SH-SY5Y (cell line): Measurements from ENCODE around the gene MPHOSPH8.

ENCODE experiments used
- GATA2 ChIP-seq: IDR thresholded peaks from 2 replicates; pipeline ENCODE4 v1.6.1; 2011; ENCODE audit warnings: mild to moderate bottlenecking, low read depth, low read length
- GATA3 ChIP-seq: IDR thresholded peaks from 2 replicates; pipeline ENCODE4 v1.6.1; 2011; ENCODE audit warnings: low read depth, mild to moderate bottlenecking, low read length, moderate library complexity

The MPHOSPH8 gene, protein sequence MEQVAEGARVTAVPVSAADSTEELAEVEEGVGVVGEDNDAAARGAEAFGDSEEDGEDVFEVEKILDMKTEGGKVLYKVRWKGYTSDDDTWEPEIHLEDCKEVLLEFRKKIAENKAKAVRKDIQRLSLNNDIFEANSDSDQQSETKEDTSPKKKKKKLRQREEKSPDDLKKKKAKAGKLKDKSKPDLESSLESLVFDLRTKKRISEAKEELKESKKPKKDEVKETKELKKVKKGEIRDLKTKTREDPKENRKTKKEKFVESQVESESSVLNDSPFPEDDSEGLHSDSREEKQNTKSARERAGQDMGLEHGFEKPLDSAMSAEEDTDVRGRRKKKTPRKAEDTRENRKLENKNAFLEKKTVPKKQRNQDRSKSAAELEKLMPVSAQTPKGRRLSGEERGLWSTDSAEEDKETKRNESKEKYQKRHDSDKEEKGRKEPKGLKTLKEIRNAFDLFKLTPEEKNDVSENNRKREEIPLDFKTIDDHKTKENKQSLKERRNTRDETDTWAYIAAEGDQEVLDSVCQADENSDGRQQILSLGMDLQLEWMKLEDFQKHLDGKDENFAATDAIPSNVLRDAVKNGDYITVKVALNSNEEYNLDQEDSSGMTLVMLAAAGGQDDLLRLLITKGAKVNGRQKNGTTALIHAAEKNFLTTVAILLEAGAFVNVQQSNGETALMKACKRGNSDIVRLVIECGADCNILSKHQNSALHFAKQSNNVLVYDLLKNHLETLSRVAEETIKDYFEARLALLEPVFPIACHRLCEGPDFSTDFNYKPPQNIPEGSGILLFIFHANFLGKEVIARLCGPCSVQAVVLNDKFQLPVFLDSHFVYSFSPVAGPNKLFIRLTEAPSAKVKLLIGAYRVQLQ

DNA sequence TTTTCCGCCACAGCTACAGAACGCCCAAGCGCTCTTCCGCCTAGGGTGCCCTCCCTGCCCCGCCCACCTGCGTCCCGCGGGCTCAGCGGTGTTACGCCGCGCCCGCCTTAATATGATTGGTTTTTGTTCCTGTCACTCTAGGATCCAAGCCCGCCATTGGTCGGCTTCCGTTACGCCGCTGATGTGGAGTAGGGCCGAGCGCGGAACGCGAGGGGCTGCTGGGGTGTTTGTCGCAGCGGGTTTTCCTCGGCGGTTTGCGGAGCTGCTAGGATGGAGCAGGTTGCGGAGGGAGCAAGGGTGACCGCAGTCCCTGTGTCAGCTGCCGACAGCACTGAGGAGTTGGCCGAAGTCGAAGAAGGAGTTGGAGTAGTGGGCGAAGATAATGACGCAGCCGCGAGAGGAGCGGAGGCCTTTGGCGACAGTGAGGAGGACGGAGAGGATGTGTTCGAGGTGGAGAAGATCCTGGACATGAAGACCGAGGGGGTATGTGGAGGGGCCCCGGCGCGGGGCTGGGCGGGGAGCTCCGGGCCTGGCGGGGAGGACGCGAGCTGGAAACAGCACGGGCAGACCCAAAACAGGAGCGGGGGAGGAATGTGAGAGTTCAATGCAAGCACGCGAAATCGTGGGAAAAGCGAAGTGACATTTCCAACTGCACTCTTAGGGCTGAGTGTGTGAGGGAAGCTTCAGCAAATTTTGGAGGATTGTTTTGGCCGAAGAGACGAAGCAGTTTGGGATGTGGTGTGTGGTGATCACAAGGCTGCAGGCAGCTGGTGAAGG is at the start of gene MPHOSPH8:
TSS of gene MPHOSPH8 (plus strand) at position 181 of the 777 bp plus-strand sequence. CDS start at position 271, 90 bp downstream.
- TF ChIP-seq GATA2: no peak
- no peak for TF ChIP-seq GATA3

GRCh38 chr13:19586904-19587634 is 46.4 kb upstream of the MPHOSPH8 start:
- no peak for TF ChIP-seq GATA3
- no peak for TF ChIP-seq GATA2

DNA sequence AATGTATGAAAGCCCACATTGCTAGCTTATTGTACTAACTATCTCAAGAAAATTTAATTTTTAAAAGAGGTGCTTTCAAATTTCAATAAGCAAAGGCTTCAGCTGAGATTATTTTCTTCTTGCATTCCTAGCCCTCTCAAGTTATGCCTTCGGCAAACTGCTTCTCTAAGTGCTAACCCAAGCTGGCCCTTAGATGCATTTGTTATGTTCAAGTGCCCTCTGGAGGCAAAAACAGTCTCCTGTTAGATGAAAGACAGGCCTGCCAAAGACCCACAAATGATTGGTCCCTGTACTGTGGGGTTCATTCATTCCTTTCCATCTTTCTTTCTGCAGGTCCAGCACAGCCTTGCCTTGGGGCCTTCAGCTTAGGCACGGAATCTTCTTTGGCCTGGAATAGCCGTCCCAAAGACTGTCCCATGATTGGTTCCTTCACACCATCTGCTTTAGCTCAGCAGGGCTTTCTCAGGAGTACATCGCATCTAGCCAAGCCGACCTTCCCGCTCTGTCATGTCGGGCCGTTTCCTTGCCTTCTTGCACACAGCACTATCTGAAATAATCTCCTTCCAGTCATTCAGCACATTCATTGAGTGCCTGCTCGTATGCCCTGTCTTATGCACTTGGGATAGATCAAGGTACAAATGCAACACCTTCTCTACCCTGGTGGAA is 45.7 kb upstream of the MPHOSPH8 start:
- TF ChIP-seq GATA2 (no peak), GATA3 (no peak)

DNA sequence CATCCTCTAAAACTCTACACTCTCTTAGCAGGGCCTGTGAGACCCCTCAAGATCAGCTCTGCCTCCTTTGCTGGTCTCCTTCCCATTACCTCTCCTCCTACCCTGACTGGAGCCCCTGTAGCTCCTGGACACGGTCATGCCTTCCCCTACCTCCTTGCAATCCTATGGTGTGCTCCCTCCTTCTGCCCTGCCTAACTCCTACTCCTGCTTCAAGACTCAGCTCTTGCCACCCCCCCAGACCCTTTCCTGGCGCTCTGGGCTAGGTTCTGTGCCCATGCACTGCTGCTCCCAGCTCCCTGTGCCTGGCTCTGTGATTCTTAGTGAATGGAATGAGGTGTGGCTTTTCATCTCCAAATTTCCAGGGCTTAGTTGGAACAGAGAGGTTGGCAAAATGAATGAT is 44.1 kb upstream of the MPHOSPH8 start:
- TF ChIP-seq GATA2 (no peak), GATA3 (no peak)

- TF ChIP-seq GATA3: no peak
These were observed 43.0 kb upstream of the MPHOSPH8 start for GRCh38 chr13:19590423-19590822.

DNA sequence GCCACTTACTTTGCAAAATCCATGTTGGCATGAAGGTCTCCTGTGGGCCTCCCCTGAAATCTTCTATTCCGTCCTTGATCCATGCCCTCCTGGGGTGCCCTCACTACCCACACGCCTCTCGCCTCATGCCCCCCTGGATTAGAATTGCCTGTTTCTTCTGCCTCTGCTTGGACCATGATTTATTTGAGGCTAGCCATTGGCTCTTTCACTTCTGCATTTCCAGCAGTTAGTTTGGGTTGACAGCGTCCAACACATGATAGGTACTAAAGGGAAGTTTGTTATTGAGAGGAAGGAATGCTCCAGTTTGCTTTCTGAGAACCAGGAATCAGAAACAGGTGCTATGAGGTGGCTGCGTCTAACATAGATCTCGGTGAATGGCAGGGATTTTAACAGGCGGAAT is 41.6 kb upstream of the MPHOSPH8 start:
- TF ChIP-seq GATA3 (no peak), GATA2 (no peak)

DNA sequence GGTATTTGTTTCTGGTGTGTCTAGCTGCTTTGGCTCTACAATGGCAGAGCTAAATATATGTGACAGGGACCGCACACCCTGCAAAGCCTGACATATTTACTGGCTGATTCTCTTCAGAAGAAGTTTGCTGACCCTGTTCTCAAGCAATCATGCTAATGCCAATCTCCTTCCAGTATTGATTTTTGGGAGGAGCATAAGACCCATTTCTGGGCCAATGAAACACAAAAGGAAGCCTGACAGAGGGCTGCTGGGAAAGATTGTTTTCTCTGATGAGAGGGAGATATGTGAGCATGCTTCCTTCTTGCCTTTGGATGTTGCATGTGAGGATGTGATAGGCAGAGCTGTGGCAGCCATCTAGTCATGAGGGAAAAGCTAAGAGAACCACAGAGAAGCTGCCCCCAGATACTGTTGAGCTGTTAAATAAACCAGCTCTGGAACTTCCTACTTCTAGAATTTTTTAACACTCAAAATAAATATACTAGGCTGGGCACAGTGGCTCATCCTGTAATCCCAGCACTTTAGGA is 40.7 kb upstream of the MPHOSPH8 start:
- TF ChIP-seq GATA2: no peak

- TF ChIP-seq GATA2 (no peak), GATA3 (no peak)
These were observed 37.4 kb upstream of the MPHOSPH8 start for GRCh38 chr13:19596086-19596485.

- TF ChIP-seq GATA2 (no peak), GATA3 (no peak)
These were observed 36.5 kb upstream of the MPHOSPH8 start for GRCh38 chr13:19596960-19597361.

GRCh38 chr13:19597523-19597922 is 35.9 kb upstream of the MPHOSPH8 start:
- TF ChIP-seq GATA2 (no peak), GATA3 (no peak)

DNA sequence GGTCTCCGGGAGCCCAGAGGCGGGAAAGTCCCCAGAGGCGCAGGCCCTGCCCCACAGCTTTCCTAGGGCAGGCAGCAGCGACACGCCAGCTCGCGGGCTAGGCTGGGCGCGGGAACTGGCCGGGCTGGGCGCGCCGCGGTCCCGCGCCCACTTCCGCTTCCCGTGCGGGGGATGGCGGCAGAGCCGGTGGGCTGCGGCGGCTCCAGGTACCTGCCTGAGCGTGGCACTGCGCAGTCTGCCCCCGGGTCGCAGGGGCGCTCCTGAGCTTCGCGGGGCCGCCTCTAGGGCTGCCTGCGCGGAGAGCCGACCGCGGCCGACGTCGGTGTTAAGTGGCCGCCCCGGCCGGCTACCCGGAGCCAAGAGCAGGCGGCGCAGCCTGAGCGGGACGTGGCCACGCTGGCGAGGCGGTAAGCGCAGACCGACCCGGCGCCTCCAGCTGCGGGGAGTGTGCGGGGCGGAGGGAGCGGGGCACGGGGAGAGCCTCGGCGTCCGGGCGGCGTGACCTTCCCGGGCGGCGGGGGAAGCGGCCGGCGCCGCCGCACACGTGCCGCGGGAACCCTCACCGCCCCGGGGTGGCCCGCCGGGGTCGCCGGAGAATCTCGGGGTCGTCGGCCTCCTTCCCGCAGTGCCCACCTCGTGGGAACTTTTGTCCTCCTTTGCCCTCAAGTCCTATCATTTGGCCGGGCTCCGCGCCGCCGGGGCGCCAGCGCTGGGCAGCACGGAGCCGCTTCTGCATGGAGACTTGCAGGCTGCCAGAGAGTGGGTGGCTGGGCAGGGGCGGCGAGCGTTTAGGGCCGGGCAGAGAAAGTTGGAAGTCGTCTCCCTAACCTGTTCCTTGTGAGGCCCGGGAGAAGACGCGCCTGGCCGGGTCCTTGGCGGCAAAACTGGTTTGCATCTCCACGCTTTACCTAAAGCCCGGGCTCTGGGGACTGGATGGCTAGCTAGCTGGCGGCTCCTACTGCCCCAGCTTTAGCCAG is 31.4 kb upstream of the MPHOSPH8 start:
- TF ChIP-seq GATA2: no peak

GRCh38 chr13:19604306-19604705 is 29.2 kb upstream of the MPHOSPH8 start:
- no peak for TF ChIP-seq GATA3
- no peak for TF ChIP-seq GATA2
